GM10266 (cell line): ENCODE data around the gene CPNE7.

Experiments
- DNase-seq: peaks from one replicate; pipeline ENCODE4 v3.0.0; 2012; ENCODE audit errors: extremely low spot score
- TF ChIP-seq, protein P1 (sequence below): IDR thresholded peaks from 2 replicates; pipeline ENCODE4 v1.5.1; 2012; ENCODE audit warnings: mild to moderate bottlenecking, low read depth; ENCODE audit not compliant: control insufficient read depth, insufficient read depth; ENCODE audit errors: missing control alignments

CPNE7 gene

DNA sequence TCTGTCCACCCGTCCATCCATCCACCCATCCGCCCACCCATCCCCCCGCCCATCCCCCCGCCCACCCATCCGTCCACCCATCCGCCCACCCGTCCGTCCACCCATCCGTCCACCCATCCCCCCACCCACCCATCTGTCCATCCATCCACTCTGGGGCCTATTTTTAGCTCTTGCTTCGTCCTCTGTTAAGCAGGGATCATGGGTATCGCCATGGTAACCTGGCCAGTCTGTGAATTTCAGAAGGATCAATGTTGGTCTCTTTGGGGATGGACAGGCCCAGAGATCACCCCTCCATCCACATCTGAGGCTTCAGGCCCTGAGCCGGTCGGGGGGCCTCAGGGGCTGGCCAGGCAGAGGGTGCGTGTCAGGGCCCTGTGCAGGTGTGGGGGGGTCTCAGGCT, 22.6 kb downstream of the CPNE7 start:
- TF ChIP-seq, protein P1, sequence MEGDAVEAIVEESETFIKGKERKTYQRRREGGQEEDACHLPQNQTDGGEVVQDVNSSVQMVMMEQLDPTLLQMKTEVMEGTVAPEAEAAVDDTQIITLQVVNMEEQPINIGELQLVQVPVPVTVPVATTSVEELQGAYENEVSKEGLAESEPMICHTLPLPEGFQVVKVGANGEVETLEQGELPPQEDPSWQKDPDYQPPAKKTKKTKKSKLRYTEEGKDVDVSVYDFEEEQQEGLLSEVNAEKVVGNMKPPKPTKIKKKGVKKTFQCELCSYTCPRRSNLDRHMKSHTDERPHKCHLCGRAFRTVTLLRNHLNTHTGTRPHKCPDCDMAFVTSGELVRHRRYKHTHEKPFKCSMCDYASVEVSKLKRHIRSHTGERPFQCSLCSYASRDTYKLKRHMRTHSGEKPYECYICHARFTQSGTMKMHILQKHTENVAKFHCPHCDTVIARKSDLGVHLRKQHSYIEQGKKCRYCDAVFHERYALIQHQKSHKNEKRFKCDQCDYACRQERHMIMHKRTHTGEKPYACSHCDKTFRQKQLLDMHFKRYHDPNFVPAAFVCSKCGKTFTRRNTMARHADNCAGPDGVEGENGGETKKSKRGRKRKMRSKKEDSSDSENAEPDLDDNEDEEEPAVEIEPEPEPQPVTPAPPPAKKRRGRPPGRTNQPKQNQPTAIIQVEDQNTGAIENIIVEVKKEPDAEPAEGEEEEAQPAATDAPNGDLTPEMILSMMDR = no peak
- no peak for DNase-seq

DNA sequence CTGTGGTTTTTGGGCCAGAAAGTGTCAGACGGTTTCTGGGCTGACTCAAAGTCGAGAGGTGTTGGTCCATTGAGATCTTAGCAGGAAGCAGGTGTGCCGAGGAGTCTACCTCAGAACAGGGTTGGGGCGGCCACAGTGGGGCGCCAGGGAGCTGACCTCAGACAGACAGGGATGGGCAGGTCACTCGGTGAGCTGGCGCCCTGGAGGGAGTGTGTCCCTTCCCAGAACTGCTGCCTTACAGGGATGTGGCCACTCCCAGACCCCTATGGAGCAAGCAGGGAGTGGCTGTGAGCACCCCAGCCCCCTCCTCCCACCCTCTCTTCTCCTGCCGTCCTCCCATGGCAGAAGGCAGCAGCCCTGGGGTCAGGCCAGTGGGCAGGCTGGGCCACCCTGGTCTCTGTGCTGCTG, 23.9 kb downstream of the CPNE7 start:
- DNase-seq = peak; percentile 69

DNA sequence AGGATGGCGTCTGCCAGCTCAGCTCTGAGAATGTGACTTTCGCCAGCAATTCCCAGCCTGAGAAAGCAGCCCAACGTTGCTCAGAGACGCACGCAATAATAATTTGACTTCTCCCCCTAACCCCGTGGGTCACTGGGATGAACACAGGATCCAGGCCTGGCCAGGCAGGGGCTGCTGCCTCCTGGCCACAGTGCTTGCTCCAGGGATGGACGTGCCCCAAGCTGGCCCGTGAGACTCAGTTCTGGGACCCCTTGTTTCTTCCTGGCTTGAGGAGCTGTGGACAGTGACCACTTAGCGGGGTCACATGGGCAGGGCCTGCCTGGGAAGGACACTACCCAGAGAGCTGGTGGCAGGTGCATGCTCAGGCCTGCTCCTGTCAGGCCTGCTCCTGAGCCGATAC, 24.3 kb downstream of the CPNE7 start:
- no peak for DNase-seq
- TF ChIP-seq, protein P1 = no peak

More for the DNA sequence above, 23.9 kb downstream of the CPNE7 start:
- TF ChIP-seq, protein P1 = peak; percentile 47

DNA sequence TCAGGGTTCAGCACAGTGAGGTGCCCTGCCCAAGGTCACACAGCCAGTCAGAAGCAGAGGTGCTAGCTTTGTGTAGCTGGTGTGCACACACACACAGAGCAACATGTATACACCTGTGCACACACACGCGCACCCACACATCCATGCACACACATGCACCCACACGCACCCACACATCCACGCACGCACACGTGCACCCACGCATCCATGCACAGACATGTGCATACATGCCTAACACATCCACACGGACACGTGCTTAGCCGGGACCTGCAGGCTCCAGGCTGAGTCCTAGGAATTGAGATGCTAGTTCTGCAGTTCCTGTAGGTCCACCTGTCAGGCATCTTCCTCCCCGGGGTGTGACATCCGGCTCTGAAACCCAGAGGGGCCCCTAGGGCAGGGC, 24.9 kb downstream of the CPNE7 start:
- no peak for DNase-seq
- TF ChIP-seq, protein P1 = no peak

DNA sequence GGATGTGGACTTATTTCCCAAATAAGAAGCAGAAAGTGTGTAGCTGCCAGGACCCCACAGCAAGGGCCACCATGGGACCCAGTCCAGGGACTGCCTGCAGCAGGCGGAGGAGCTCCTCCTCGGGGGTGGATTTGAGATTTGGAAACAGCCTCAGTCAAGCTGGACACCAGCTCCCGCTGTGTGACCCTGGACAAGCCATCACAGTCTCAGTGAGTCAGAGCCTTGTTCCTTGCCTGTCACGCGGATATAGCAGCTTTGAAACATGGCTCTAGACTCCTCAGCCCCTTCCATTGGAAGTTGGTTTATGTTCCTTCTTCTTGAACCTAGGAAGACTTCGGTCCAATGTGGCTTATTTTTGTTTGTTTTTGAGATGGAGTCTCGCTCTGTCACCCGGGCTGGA, 25.4 kb downstream of the CPNE7 start:
- TF ChIP-seq, protein P1 = no peak
- no peak for DNase-seq

DNA sequence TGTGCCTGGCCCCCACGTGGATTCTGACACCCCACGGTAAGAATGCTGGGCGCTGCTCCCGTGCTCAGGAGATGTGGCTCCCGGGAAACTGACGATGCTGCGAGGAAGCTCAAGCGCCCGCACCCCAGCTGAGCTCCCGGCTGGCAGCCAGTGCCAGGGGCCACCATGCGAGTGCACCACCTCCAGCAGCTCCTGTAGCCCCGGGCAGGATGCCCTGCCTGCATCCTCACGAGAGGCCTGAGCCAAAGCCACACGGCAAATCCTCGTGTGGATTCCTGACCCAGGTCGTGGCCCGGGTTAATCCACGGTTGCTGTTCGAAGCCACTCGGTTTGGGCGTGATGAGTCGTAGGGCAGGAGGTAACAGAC, 26.3 kb downstream of the CPNE7 start:
- DNase-seq = no peak
- TF ChIP-seq, protein P1 = no peak

DNA sequence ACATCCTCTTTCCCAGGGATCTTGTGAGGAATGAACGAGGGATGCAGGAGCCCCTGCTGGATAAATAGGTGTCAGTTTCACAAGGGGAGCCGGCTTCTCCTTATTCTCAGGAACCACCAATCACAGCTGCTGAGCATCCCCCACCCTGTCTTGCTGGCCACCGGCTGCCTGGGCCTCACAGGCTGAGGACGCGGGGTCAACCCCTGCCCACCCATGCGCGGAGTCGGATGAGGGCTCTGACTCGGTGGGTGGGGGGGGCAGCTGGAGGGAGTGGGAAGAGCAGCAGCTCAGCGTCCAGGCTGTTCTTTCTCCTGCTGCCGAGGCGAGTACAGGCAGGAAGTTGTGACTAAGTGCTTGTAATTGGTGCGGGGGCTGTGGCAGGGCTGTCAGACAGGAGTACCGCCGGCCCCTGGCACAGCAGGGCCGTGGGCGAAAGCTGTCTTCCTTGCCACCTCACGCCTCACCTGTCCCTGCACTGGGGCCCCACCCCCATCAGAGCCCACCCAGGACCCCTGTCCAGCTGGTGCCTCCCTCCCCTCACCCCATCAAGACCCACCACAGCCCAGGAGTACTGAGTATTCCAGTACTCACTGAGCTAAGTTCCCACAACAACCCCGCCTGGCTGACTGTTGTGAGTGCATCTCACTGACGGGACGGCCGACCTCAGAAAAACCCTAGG, 26.9 kb downstream of the CPNE7 start:
- peak; percentile 74 for DNase-seq
- TF ChIP-seq, protein P1 = no peak
